Psoas muscle (tissue), 8 donors: ENCODE data around the gene TEX29. TPM values are rescaled to one million over a fixed set of nuclear protein-coding genes. Genes with fewer than 3 reads are reported as not detected.

Source experiments
- ATAC-seq, 4 donors: fragments of 200-7000 bp; cut with Tn5 transposase; one replicate each; pipeline ENCODE4 v1.9.1; 2020; ENCODE audit warnings: moderate library complexity in 3 of 4, mild to moderate bottlenecking in 2 of 4
- DNase-seq, 2 donors: peaks; one replicate each; pipeline ENCODE4 v3.0.0-alpha.2; 2020
- H3K27ac ChIP-seq: fragments of 200-600 bp; one replicate; pipeline ENCODE4 v1.8.0; 2022
- H3K27me3 ChIP-seq, 3 donors: fragments of 200-600 bp in 1 of 3; one replicate each; pipeline versions ENCODE4 v1.6.1 to v1.8.0; 2013 to 2022; ENCODE audit warnings: low read length in 2 of 3, mild to moderate bottlenecking in 2 of 3, moderate library complexity in 1 of 3; ENCODE audit not compliant: insufficient read depth in 3 of 3
- H3K36me3 ChIP-seq, 2 donors: fragments of 200-600 bp in 1 of 2; one replicate each; pipeline versions ENCODE4 v1.6.1 to v1.8.0; 2013 to 2022; ENCODE audit warnings: low read depth in 1 of 2, mild to moderate bottlenecking in 1 of 2, moderate library complexity in 1 of 2; ENCODE audit not compliant: insufficient read depth in 1 of 2
- H3K4me1 ChIP-seq: fragments of 200-600 bp; one replicate; pipeline ENCODE4 v1.8.0; 2022
- H3K4me3 ChIP-seq: fragments of 200-600 bp; one replicate; pipeline ENCODE4 v1.8.0; 2022; ENCODE audit warnings: mild to moderate bottlenecking
- H3K9me3 ChIP-seq: fragments of 200-600 bp; one replicate; pipeline ENCODE4 v1.8.0; 2022
- WGBS, 3 donors: extraction: QIAGEN DNeasy Blood & Tissue Kit; methylation state at CpG; one replicate each; pipeline versions ENCODE4 v1.1.6 to v1.1.7; 2013; 5-methylcytosine and 5-hydroxymethylcytosine counted together
- intact Hi-C, 2 donors: fragments of 100-400 bp; cut with DNase I; formaldehyde crosslinking; loops; one replicate each; pipeline versions ENCODE4 v1.11.0 to v1.14.2; 2022
- polyA plus RNA-seq, 3 donors: library from polyadenylated mRNA; stranded (reverse); fragments of 200-250 nt; gene quantifications; one replicate each; pipeline ENCODE4 v1.2.3, GENCODE V29; 2013
- total RNA-seq, 4 donors: library from RNA; stranded (reverse); fragmentation: NEBNext Ultra II Directional in 2 of 4; extraction: Animal tissue kit (Norgen Biotek cat#: 25700) in 2 of 4; gene quantifications; one replicate each; pipeline versions ENCODE4 v1.2.1 to v1.2.4, GENCODE V29; 2021 to 2023
- TF ChIP-seq, protein P1 (sequence below): fragments of 200-600 bp; IDR thresholded peaks from one replicate; pipeline ENCODE4 v1.8.0; 2022; ENCODE audit warnings: antibody characterized with exemption
- donor health status: healthy with polysubstance abuse.
- donor health status: DM: no; HTN: no; CAD: no; lungs with moderate emphysema.
- donor health status: Bipolar disorder and iron deficiency.
- donor health status: healthy.
- donor health status: DM: yes; HTN: yes; CAD: no.
- donor health status: DM: no; HTN: no; CAD: no.
- donor health status: DM: no; HTN: no; CAD: no.
- donor health status: DM: yes; HTN: yes; CAD: no.

Gene TEX29
- total and polyA plus RNA-seq, 7 donors: 0.14 to 1.2 (median 0.38) TPM; not detected in 2

DNA sequence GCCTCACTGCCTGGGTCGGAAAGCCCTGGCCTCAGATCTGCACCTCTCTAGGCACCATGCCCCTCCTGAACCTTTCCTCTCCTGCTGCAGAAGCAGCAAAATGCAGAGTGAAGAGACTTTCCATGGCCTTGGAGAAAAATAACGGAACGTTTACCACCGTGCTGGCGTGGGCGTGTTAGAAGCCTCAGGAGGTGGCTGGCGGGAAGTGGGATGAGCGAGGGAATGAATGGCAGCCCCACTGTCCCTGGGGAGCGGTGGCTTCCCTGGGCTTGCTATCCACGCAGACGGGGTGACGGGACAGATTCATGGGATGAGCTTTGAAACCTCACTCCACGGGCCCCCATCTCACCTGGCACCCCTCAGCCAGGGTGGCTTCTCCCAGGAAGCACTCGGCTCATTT, 4.3 kb downstream of the TEX29 start:
- intact Hi-C loops: no loop called here
- DNase-seq: no peak
- H3K4me3 ChIP-seq: no peak overlapping the region
- WGBS, 3 donors: 75 to 84% (median 81%) methylated on average over 14 of the region's 14 CpGs
- no peaks in the 10 kb centered on the region for H3K9me3 ChIP-seq
- no peaks in the 10 kb centered on the region for H3K36me3 ChIP-seq
- no peak for ATAC-seq
- TF ChIP-seq, protein P1, sequence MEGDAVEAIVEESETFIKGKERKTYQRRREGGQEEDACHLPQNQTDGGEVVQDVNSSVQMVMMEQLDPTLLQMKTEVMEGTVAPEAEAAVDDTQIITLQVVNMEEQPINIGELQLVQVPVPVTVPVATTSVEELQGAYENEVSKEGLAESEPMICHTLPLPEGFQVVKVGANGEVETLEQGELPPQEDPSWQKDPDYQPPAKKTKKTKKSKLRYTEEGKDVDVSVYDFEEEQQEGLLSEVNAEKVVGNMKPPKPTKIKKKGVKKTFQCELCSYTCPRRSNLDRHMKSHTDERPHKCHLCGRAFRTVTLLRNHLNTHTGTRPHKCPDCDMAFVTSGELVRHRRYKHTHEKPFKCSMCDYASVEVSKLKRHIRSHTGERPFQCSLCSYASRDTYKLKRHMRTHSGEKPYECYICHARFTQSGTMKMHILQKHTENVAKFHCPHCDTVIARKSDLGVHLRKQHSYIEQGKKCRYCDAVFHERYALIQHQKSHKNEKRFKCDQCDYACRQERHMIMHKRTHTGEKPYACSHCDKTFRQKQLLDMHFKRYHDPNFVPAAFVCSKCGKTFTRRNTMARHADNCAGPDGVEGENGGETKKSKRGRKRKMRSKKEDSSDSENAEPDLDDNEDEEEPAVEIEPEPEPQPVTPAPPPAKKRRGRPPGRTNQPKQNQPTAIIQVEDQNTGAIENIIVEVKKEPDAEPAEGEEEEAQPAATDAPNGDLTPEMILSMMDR: no peak
- H3K27ac ChIP-seq: no peak overlapping the region
- no peaks in the 10 kb centered on the region for H3K4me1 ChIP-seq
- no peaks in the 10 kb centered on the region for H3K27me3 ChIP-seq

DNA sequence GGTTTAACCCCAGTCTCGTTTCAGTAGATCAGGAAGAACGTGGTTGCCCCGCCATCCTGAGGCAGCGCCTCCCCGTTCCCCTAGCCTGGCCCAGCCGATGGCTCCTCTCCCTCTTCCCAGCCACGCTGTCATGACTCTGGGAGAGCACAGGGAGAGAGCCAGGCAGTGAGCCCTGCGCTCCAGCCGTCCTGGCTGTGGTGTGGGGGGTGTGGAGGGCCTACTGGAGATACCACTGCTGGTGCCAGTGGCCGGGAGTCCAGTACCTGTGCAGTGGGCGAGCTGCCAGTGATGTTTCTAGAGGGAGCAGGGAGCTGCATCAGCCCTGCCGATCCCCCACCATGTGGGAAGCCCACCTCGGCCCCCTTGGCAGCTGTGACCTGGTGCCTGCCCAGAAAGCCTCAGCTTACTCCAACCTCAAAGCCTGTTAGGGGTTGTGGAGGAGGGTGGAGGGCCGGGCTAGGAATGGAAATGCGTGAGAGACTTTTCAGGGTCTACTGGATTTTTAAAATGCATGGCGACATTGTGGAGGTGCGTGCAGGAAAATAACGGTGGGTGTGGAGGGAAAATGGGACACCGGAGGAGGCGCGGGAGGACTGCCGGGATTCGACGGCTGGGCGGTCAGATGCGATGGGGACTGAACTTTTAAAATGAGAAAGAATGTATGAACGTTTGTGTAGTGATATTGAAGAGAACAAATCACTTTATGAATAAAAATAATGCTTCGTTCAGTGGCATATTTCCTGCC, 4.9 kb downstream of the TEX29 start:
- Histone ChIP-seq H3K36me3 (no peaks in the 10 kb centered on the region), H3K27me3 (no peaks in the 10 kb centered on the region), H3K9me3 (no peaks in the 10 kb centered on the region), H3K4me1 (no peaks in the 10 kb centered on the region), H3K4me3 (no peak overlapping the region), H3K27ac (no peak overlapping the region)
- TF ChIP-seq, protein P1: no peak
- ATAC-seq (no peak), DNase-seq (no peak)
- intact Hi-C loops: no loop called here
- 85 to 87% (median 86%) methylated on average over 27 to 28 of the region's 28 CpGs for WGBS, 3 donors

DNA sequence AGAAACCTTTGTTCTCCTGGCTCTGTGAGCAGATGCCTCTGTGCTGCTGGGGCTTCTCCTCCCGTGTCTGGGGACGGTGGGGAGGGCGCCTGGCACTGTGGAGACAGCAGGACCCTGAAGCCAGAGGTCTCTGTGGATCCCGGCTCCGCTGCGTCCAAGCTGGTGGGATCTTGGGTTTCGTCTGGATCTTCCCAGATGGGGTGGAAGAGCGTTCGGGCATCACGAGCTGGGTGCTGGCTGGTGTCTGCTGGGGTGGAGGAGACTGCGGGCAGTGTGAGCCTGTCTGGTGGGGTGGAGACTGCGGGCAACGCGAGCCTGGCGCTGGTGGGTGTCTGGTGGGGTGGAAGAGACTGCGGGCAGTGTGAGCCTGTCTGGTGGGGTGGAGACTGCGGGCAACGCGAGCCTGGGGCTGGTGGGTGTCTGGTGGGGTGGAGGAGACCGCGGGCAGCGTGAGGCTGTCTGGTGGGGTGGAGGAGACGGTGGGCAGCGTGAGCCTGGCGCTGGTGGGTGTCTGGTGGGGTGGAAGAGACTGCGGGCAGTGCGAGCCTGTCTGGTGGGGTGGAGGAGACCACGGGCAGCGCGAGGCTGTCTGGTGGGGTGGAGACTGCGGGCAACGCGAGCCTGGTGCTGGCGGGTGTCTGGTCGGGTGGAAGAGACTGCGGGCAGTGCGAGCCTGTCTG, 5.6 kb downstream of the TEX29 start:
- intact Hi-C loops: no loop called here
- H3K4me3 ChIP-seq: no peak overlapping the region
- 85 to 94% (median 85%) methylated on average over 34 to 37 of the region's 37 CpGs for WGBS, 3 donors

DNA sequence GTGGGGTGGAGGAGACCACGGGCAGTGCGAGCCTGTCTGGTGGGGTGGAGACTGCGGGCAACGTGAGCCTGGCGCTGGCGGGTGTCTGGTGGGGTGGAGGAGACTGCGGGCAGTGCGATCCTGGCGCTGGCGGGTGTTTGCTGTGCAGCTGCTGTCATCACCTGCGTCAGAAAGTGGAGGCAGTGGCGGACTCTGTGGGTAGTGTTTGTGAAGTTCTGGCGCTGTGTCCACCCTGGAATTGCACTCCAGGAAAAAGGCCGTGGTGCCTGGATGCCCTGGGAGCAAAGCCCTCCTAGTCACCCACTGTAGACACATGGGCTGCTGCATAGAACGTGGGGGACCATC, 6.2 kb downstream of the TEX29 start:
- intact Hi-C loops: no loop called here
- H3K4me3 ChIP-seq: no peak overlapping the region
- DNase-seq: no peak
- no peak for ATAC-seq
- H3K4me1 ChIP-seq: no peaks in the 10 kb centered on the region
- no peak overlapping the region for H3K27ac ChIP-seq
- H3K27me3 ChIP-seq: no peaks in the 10 kb centered on the region
- no peaks in the 10 kb centered on the region for H3K9me3 ChIP-seq
- TF ChIP-seq, protein P1: no peak
- WGBS, 3 donors: 85 to 89% (median 87%) methylated on average over 11 to 15 of the region's 15 CpGs
- H3K36me3 ChIP-seq: no peaks in the 10 kb centered on the region

More for the DNA sequence above, 5.6 kb downstream of the TEX29 start:
- H3K4me1 ChIP-seq: no peaks in the 10 kb centered on the region
- no peak overlapping the region for H3K27ac ChIP-seq
- no peak for ATAC-seq
- no peaks in the 10 kb centered on the region for H3K27me3 ChIP-seq
- TF ChIP-seq, protein P1: no peak
- no peaks in the 10 kb centered on the region for H3K36me3 ChIP-seq
- H3K9me3 ChIP-seq: no peaks in the 10 kb centered on the region
- DNase-seq: no peak
